Gastroesophageal sphincter (tissue), 3 donors: ENCODE measurements around the gene KNOP1.

Source experiments
- CTCF ChIP-seq, 4 experiments: fragments of 200-600 bp in 2 of 4; fragments of 450-650 bp in 2 of 4; sonication (generic) in 1 of 4; IDR thresholded peaks; one replicate each; pipeline ENCODE4 v1.5.1; 2017 to 2019; ENCODE audit warnings: antibody characterized with exemption in 4 of 4, mild to moderate bottlenecking in 2 of 4, moderate library complexity in 2 of 4
- EP300 ChIP-seq: sonication (generic); formaldehyde crosslinking; IDR thresholded peaks from one replicate; pipeline ENCODE4 v1.6.1; 2017; ENCODE audit warnings: antibody characterized with exemption, mild to moderate bottlenecking
- POLR2A ChIP-seq, 2 donors: fragments of 450-650 bp; IDR thresholded peaks; one replicate each; pipeline ENCODE4 v1.6.1; 2017; ENCODE audit warnings: antibody characterized with exemption in 2 of 2, mild to moderate bottlenecking in 2 of 2, moderate library complexity in 1 of 2
- POLR2AphosphoS5 ChIP-seq: sonication (generic); formaldehyde crosslinking; IDR thresholded peaks from one replicate; pipeline ENCODE4 v1.6.1; 2017; ENCODE audit warnings: antibody characterized with exemption

- TF ChIP-seq CTCF (IDR thresholded peaks at IDR 0.05): no peak
- no peak for TF ChIP-seq POLR2A (IDR thresholded peaks at IDR 0.05)
- no peak for TF ChIP-seq EP300
- no peak for TF ChIP-seq POLR2AphosphoS5
These were observed 30.7 kb downstream of the KNOP1 start for GRCh38 chr16:19687279-19687678.
